OCI-LY1 (cell line): ENCODE measurements around the gene ANO6.

Experiments used
- H2AFZ ChIP-seq: fragments of 200-600 bp; sonication (generic), shearing (Covaris generic); 2 replicates; pipeline ENCODE4 v1.6.0; 2014; ENCODE audit warnings: antibody characterized with exemption, mild to moderate bottlenecking, low read length
- H3F3A ChIP-seq: fragments of 200-600 bp; sonication (generic), shearing (Covaris generic); 2 replicates; pipeline ENCODE4 v1.6.0; 2014; ENCODE audit warnings: mild to moderate bottlenecking, antibody characterized with exemption, low read length, moderate library complexity; ENCODE audit not compliant: insufficient read depth
- H3K27ac ChIP-seq: fragments of 200-600 bp; sonication (generic); 2 replicates; pipeline ENCODE4 v1.5.1; 2014; ENCODE audit warnings: low read length, mixed run types, mild to moderate bottlenecking, low read depth; ENCODE audit not compliant: poor library complexity, severe bottlenecking
- H3K27me3 ChIP-seq: fragments of 200-600 bp; sonication (generic); 2 replicates; pipeline ENCODE4 v1.6.0; 2014; ENCODE audit warnings: antibody characterized with exemption, mild to moderate bottlenecking, low read length, moderate library complexity; ENCODE audit not compliant: insufficient read depth
- H3K36me3 ChIP-seq: fragments of 200-600 bp; sonication (generic); 2 replicates; pipeline ENCODE4 v1.6.1; 2014; ENCODE audit warnings: mild to moderate bottlenecking, antibody characterized with exemption, low read length, moderate library complexity, mixed read lengths; ENCODE audit not compliant: insufficient read depth
- H3K4me1 ChIP-seq: fragments of 200-600 bp; sonication (generic); 2 replicates; pipeline ENCODE4 v1.5.1; 2014; ENCODE audit warnings: mild to moderate bottlenecking, low read length, moderate library complexity; ENCODE audit not compliant: insufficient read depth, severe bottlenecking
- H3K4me2 ChIP-seq: fragments of 200-600 bp; sonication (generic), shearing (Covaris generic); 2 replicates; pipeline ENCODE4 v1.6.1; 2014; ENCODE audit warnings: low read length
- H3K4me3 ChIP-seq: fragments of 200-600 bp; sonication (generic); 2 replicates; pipeline ENCODE4 v1.5.1; 2014; ENCODE audit warnings: low read length, low read depth, mild to moderate bottlenecking, mixed read lengths; ENCODE audit not compliant: poor library complexity, severe bottlenecking
- H3K79me2 ChIP-seq: fragments of 200-600 bp; shearing (Covaris generic); 2 replicates; pipeline ENCODE4 v1.6.1; 2016; ENCODE audit warnings: mixed run types, low read length, mixed read lengths; ENCODE audit not compliant: insufficient read depth
- H3K9ac ChIP-seq: fragments of 200-600 bp; sonication (generic), shearing (Covaris generic); 2 replicates; pipeline ENCODE4 v1.6.1; 2014; ENCODE audit warnings: mild to moderate bottlenecking, low read length, mixed read lengths
- H3K9me2 ChIP-seq: fragments of 200-600 bp; sonication (generic), shearing (Covaris generic); 2 replicates; pipeline ENCODE4 v1.6.1; 2014; ENCODE audit warnings: low read depth, mild to moderate bottlenecking, low read length, mixed read lengths
- H3K9me3 ChIP-seq: fragments of 200-600 bp; shearing (Covaris generic); 2 replicates; pipeline ENCODE4 v1.6.1; 2014; ENCODE audit warnings: low read length, mixed read lengths
- H4K20me1 ChIP-seq: fragments of 200-600 bp; sonication (generic), shearing (Covaris generic); 2 replicates; pipeline ENCODE4 v1.6.0; 2016; ENCODE audit warnings: mild to moderate bottlenecking, low read length; ENCODE audit not compliant: insufficient read depth
- EZH2 ChIP-seq: fragments of 200-600 bp; sonication (generic), shearing (Covaris generic); IDR thresholded peaks from 2 replicates; pipeline ENCODE4 v1.8.0; 2017; ENCODE audit warnings: borderline replicate concordance, mixed run types, mild to moderate bottlenecking, antibody characterized with exemption, low read length, moderate library complexity, mixed read lengths
- TF ChIP-seq, protein P1 (sequence below): fragments of 200-600 bp; sonication (generic), shearing (Covaris generic); IDR thresholded peaks from 2 replicates; pipeline ENCODE4 v1.5.1; 2017; ENCODE audit warnings: mild to moderate bottlenecking, antibody characterized with exemption, low read length, moderate library complexity, mixed read lengths

The ANO6 gene

DNA sequence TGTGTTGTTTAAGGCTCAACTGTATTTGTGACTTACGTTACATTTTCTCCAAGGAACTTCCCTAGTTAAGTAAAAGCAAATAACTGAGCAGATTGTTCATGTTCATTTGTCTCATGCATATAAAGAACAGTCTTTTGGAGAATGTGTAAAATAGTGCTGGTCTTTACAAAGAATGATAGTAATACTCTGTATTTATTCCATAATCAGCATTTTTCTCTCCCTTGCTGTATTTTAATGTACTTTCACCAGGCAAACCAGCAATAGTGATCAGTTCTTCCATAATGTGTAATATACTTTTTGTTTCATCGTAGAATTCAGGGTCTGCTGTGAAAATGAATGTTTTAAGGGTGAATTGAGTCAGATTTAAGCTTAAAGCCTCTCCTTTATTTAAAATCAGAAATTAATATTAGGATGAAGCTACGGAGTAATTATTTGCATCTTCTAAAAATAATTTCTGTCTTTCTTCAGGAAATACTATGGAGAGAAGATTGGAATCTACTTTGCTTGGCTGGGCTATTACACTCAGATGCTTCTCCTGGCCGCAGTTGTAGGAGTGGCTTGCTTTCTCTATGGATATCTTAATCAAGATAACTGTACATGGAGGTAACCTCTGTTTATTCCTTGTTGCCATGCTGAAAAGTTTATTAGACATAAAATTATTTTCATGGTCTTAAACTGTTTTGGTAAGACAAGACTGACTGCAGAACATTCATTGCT, 141.1 kb downstream of the ANO6 start:
- TF ChIP-seq, protein P1, sequence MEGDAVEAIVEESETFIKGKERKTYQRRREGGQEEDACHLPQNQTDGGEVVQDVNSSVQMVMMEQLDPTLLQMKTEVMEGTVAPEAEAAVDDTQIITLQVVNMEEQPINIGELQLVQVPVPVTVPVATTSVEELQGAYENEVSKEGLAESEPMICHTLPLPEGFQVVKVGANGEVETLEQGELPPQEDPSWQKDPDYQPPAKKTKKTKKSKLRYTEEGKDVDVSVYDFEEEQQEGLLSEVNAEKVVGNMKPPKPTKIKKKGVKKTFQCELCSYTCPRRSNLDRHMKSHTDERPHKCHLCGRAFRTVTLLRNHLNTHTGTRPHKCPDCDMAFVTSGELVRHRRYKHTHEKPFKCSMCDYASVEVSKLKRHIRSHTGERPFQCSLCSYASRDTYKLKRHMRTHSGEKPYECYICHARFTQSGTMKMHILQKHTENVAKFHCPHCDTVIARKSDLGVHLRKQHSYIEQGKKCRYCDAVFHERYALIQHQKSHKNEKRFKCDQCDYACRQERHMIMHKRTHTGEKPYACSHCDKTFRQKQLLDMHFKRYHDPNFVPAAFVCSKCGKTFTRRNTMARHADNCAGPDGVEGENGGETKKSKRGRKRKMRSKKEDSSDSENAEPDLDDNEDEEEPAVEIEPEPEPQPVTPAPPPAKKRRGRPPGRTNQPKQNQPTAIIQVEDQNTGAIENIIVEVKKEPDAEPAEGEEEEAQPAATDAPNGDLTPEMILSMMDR, result no peak
- TF ChIP-seq EZH2, result no peak
- H3K79me2 ChIP-seq, result no peaks in the 10 kb centered on the region
- H3F3A ChIP-seq, result no peaks in the 10 kb centered on the region
- no peak overlapping the region for H3K27ac ChIP-seq
- no peak overlapping the region for H3K4me3 ChIP-seq
- H3K36me3 ChIP-seq, result no peaks in the 10 kb centered on the region
- H3K9me2 ChIP-seq, result no peaks in the 10 kb centered on the region
- H3K4me2 ChIP-seq, result no peak overlapping the region
- no peak overlapping the region for H3K9ac ChIP-seq
- no peaks in the 10 kb centered on the region for H4K20me1 ChIP-seq
- H3K4me1 ChIP-seq, result no peaks in the 10 kb centered on the region
- no peaks in the 10 kb centered on the region for H3K27me3 ChIP-seq
- no peak overlapping the region for H2AFZ ChIP-seq
- H3K9me3 ChIP-seq, result no peaks in the 10 kb centered on the region

DNA sequence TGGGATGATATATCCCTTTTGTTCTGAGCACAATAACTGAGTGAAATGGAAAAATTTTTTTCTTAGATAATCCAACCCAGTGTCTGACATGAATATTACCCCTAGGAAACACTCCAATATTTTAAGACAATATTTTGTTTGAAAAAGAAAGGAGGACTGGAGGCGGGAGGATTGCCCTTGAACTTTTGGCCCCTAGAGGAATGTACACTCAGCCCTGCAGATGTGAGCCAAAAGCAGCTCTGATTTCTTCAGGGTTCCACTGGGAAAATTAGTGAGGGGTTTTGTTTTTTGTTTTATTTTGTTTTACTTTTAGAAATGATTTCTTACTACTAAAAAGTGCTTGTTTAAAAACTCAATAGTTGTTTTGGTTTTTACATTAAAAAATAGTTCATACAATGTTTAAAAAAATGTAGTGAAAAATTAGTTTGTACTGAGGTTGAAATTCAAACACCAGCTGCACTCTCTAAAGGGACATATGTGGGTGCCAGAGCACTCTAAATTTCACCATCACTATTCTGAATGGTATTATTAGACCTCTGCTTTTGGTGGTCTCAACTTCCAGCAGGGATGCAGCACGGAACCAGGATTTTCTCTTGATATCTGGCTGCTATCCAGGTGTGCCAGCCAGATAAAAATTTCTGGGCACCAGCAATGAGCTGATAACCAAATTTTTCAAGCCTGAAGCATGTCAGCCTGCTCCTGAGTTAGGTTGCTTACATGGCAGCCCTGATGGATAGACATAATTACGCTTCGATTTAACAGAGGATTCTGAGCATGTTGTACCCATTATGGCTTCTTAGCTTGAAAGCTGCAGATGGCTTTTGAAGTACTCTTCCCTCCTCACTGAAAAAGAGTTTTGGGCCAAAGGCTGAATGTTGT, 141.9 kb downstream of the ANO6 start:
- no peak overlapping the region for H2AFZ ChIP-seq
- no peaks in the 10 kb centered on the region for H3F3A ChIP-seq
- H3K27me3 ChIP-seq, result no peaks in the 10 kb centered on the region
- no peak overlapping the region for H3K4me2 ChIP-seq
- no peaks in the 10 kb centered on the region for H3K4me1 ChIP-seq
- H3K9me2 ChIP-seq, result no peaks in the 10 kb centered on the region
- no peak overlapping the region for H3K4me3 ChIP-seq
- TF ChIP-seq EZH2, result no peak
- TF ChIP-seq, protein P1, result no peak
- no peaks in the 10 kb centered on the region for H3K36me3 ChIP-seq
- H3K79me2 ChIP-seq, result no peaks in the 10 kb centered on the region
- H3K9ac ChIP-seq, result no peak overlapping the region
- H4K20me1 ChIP-seq, result no peaks in the 10 kb centered on the region
- no peaks in the 10 kb centered on the region for H3K9me3 ChIP-seq
- no peak overlapping the region for H3K27ac ChIP-seq

GRCh38 chr12:45362291-45362690, 146.4 kb downstream of the ANO6 start:
- Histone ChIP-seq H3F3A (no peaks in the 10 kb centered on the region), H3K4me2 (no peak overlapping the region), H3K36me3 (no peaks in the 10 kb centered on the region), H3K27me3 (no peaks in the 10 kb centered on the region), H3K4me1 (no peaks in the 10 kb centered on the region), H3K9ac (no peak overlapping the region), H3K4me3 (no peak overlapping the region), H4K20me1 (no peaks in the 10 kb centered on the region), H3K79me2 (no peaks in the 10 kb centered on the region), H2AFZ (no peak overlapping the region), H3K27ac (no peak overlapping the region), H3K9me2 (no peaks in the 10 kb centered on the region), H3K9me3 (no peaks in the 10 kb centered on the region)
- TF ChIP-seq, protein P1, result no peak
- TF ChIP-seq EZH2, result no peak
